Spleen (tissue), 11 donors: ENCODE measurements around the gene SLIT3. TPM values are rescaled to one million over a fixed set of nuclear protein-coding genes. Genes with fewer than 3 reads are reported as not detected.

Source experiments
- DNase-seq: peaks from one replicate; pipeline ENCODE4 v3.0.0-alpha.2; 2020
- H3K27ac ChIP-seq, 8 donors: fragments of 200-600 bp; sonication (generic) in 7 of 8; 1 replicate in 4 of 8; 2 replicates in 4 of 8; pipeline versions ENCODE4 v1.5.0 to v1.8.0; 2016 to 2021; ENCODE audit warnings: inconsistent platforms in 4 of 8, mild to moderate bottlenecking in 4 of 8, moderate library complexity in 1 of 8
- H3K27me3 ChIP-seq, 7 donors: fragments of 200-600 bp; sonication (generic) in 6 of 7; replicated peaks in 1 of 7; 1 replicate in 4 of 7; 2 replicates in 3 of 7; pipeline versions ENCODE4 v1.5.0 to v1.8.0; 2016 to 2021; ENCODE audit warnings: inconsistent platforms in 3 of 7, mild to moderate bottlenecking in 1 of 7
- H3K36me3 ChIP-seq, 6 donors: fragments of 200-600 bp; sonication (generic) in 5 of 6; 1 replicate in 4 of 6; 2 replicates in 2 of 6; pipeline versions ENCODE4 v1.5.0 to v1.8.0; 2016 to 2021; ENCODE audit warnings: inconsistent platforms in 2 of 6
- H3K4me1 ChIP-seq, 6 donors: fragments of 200-600 bp; sonication (generic) in 5 of 6; 1 replicate in 3 of 6; 2 replicates in 3 of 6; pipeline versions ENCODE4 v1.5.0 to v1.8.0; 2016 to 2021; ENCODE audit warnings: inconsistent platforms in 3 of 6
- H3K4me3 ChIP-seq, 8 donors: fragments of 200-600 bp; sonication (generic) in 7 of 8; 1 replicate in 4 of 8; 2 replicates in 4 of 8; pipeline versions ENCODE4 v1.5.0 to v1.8.0; 2016 to 2021; ENCODE audit warnings: inconsistent platforms in 4 of 8, mild to moderate bottlenecking in 4 of 8, moderate library complexity in 2 of 8
- H3K9me3 ChIP-seq, 8 donors: fragments of 200-600 bp; sonication (generic) in 7 of 8; 1 replicate in 4 of 8; 2 replicates in 4 of 8; pipeline versions ENCODE4 v1.5.0 to v1.8.0; 2016 to 2021; ENCODE audit warnings: inconsistent platforms in 4 of 8
- CTCF ChIP-seq, 11 experiments: fragments of 200-600 bp in 7 of 11; fragments of 450-650 bp in 4 of 11; sonication (generic) in 4 of 11; IDR thresholded peaks in 8 of 11; conservative IDR thresholded peaks in 3 of 11; 1 replicate in 7 of 11; 2 replicates in 4 of 11; pipeline versions ENCODE4 v1.4.0 to v1.8.0; 2016 to 2021; ENCODE audit warnings: antibody characterized with exemption in 11 of 11, inconsistent platforms in 4 of 11, mild to moderate bottlenecking in 1 of 11
- POLR2A ChIP-seq, 3 donors: fragments of 450-650 bp; IDR thresholded peaks; one replicate each; pipeline ENCODE4 v1.5.1; 2017; ENCODE audit warnings: antibody characterized with exemption in 3 of 3, mild to moderate bottlenecking in 1 of 3
- POLR2AphosphoS5 ChIP-seq, 3 donors: sonication (generic); formaldehyde crosslinking; IDR thresholded peaks; one replicate each; pipeline ENCODE4 v1.5.1; 2017; ENCODE audit warnings: antibody characterized with exemption in 3 of 3
- WGBS, 5 donors: extraction: QIAGEN DNeasy Blood & Tissue Kit in 3 of 5; methylation state at CpG; one replicate each; pipeline versions ENCODE4 v1.1.5 to v1.1.7; 2013 to 2018; 5-methylcytosine and 5-hydroxymethylcytosine counted together
- intact Hi-C: fragments of 100-400 bp; cut with DNase I; formaldehyde crosslinking; loops from one replicate; pipeline ENCODE4 v1.15.0; 2023; ENCODE audit warnings: low total_unique reads
- polyA plus RNA-seq, 3 donors: library from polyadenylated mRNA; stranded (reverse); fragments of 200-250 nt; gene quantifications; one replicate each; pipeline ENCODE4 v1.2.1, GENCODE V29; 2013
- total RNA-seq, 7 donors: library from RNA; depleted of rRNA in 3 of 7; stranded (reverse); fragments of >200 nt in 3 of 7; fragmentation: NEBNext Ultra II Directional in 4 of 7; extraction: Animal tissue kit (Norgen Biotek cat#: 25700) in 4 of 7; gene quantifications; one replicate each; pipeline versions ENCODE4 v1.1.0 to v1.2.1, GENCODE V29; 2016 to 2021
- donor health status: healthy with polysubstance abuse.
- donor health status: DM: no; HTN: no; CAD: no; lungs with moderate emphysema.
- donor health status: DM: no; HTN: no; CAD: no.
- donor health status: Bipolar disorder and iron deficiency.
- donor health status: healthy.
- donor health status: DM: no; HTN: no; CAD: no.
- donor health status: DM: yes; HTN: yes; CAD: no.

SLIT3 gene
- total and polyA plus RNA-seq, 10 donors: 0.33 to 54.0 (median 13.2) TPM

DNA sequence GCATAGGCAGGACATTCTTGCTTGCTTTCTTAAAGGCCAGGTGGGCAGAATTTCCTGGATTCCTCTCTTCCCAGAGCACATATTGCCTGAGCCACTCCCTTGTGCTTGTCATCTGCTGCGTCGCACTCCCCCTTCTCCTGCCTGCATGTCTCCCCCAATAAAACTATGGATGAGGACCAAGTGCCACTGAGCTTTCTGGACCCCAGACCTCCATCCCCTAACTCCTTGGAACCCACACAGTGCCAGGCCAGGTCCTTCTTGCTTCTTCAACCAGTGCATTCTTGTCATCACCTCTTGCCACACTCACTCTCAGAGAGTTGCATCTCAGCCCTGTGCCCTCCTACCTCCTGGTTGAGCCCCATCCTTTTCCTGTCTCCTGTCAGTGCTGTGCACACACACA is 563.9 kb downstream of the SLIT3 start:
- DNase-seq: no peak
- no peak overlapping the region for H3K27ac ChIP-seq
- H3K4me3 ChIP-seq: no peak overlapping the region
- H3K27me3 ChIP-seq: no peaks in the 10 kb centered on the region
- peaks cover 0 to 5% (median 1%) of the 10 kb centered on the region in 6 donors for H3K4me1 ChIP-seq
- no peaks in the 10 kb centered on the region for H3K9me3 ChIP-seq
- no peaks in the 10 kb centered on the region for H3K36me3 ChIP-seq
- no peak for TF ChIP-seq POLR2A (IDR thresholded peaks at IDR 0.05)
- TF ChIP-seq CTCF (IDR thresholded peaks at IDR 0.05 in 8 of 11, conservative IDR thresholded peaks at IDR 0.05 in 3 of 11): no peak
- no peak for TF ChIP-seq POLR2AphosphoS5 (IDR thresholded peaks at IDR 0.05)
- WGBS, 5 donors: 86 to 97% (median 96%) methylated on average over 2 of the region's 2 CpGs
- intact Hi-C loops: no loop called here

DNA sequence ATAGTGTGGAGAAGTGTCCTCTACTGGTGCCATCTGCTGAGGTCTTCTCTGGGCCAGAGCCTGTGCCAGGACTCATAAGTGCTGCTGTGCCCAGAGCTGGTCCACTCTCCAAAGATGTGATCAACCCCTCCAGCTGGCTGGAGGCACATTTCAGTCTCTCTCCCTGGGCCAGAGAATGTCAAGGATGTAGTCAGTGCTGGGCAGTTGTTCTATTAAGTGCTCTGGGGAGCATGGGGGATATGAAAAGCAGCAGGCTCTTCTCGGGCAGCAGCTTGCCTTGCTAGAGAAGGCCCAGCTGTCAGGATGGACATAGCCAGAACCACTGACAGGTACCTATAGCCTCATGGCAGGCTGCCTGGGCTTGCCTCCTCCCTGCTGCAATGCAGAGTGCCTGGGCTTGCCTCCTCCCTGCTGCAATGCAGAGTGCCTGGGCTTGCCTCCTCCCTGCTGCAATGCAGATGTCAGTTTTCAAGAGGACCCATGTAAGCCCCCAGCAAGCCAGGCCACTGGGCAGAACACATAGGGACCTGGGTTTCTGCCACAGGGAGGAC is 564.6 kb downstream of the SLIT3 start:
- H3K4me3 ChIP-seq: no peak overlapping the region

GRCh38 chr5:168734620-168735300 is 566.2 kb downstream of the SLIT3 start:
- H3K27ac ChIP-seq: no peak overlapping the region
- 43 to 56% (median 53%) methylated on average over 7 of the region's 7 CpGs for WGBS, 5 donors
- intact Hi-C loops: no loop called here
- H3K27me3 ChIP-seq: no peaks in the 10 kb centered on the region
- peaks cover 0 to 5% (median 0%) of the 10 kb centered on the region in 6 donors for H3K4me1 ChIP-seq
- TF ChIP-seq POLR2AphosphoS5 (IDR thresholded peaks at IDR 0.05) (no peak), POLR2A (IDR thresholded peaks at IDR 0.05) (no peak), CTCF (IDR thresholded peaks at IDR 0.05 in 8 of 11, conservative IDR thresholded peaks at IDR 0.05 in 3 of 11) (no peak)
- peaks cover 0 to 10% (median 7%) of the 10 kb centered on the region in 8 donors for H3K9me3 ChIP-seq
- H3K36me3 ChIP-seq: no peaks in the 10 kb centered on the region
- no peak overlapping the region for H3K4me3 ChIP-seq
- no peak for DNase-seq

More for the DNA sequence above, 564.6 kb downstream of the SLIT3 start:
- no peak for TF ChIP-seq POLR2A (IDR thresholded peaks at IDR 0.05)
- TF ChIP-seq CTCF (IDR thresholded peaks at IDR 0.05 in 8 of 11, conservative IDR thresholded peaks at IDR 0.05 in 3 of 11): no peak
- peak in 1 of 3 donors; percentile 32 for TF ChIP-seq POLR2AphosphoS5 (IDR thresholded peaks at IDR 0.05)
- Histone ChIP-seq H3K9me3 (no peaks in the 10 kb centered on the region), H3K4me1 (peaks cover 0 to 5% (median 1%) of the 10 kb centered on the region in 6 donors), H3K27ac (no peak overlapping the region), H3K36me3 (no peaks in the 10 kb centered on the region), H3K27me3 (no peaks in the 10 kb centered on the region)
- intact Hi-C loops: no loop called here
- DNase-seq: no peak
- 60 to 83% (median 71%) methylated on average over 1 of the region's 1 CpG for WGBS, 5 donors

- H3K4me3 ChIP-seq: no peak overlapping the region
- H3K36me3 ChIP-seq: no peaks in the 10 kb centered on the region
- DNase-seq: no peak
- H3K27me3 ChIP-seq: no peaks in the 10 kb centered on the region
- 50 to 69% (median 57%) methylated on average over 1 of the region's 1 CpG for WGBS, 5 donors
- H3K27ac ChIP-seq: no peak overlapping the region
- intact Hi-C loops: no loop called here
- peaks cover 0 to 16% (median 13%) of the 10 kb centered on the region in 8 donors for H3K9me3 ChIP-seq
- TF ChIP-seq POLR2A (IDR thresholded peaks at IDR 0.05): no peak
- TF ChIP-seq POLR2AphosphoS5 (IDR thresholded peaks at IDR 0.05): no peak
- TF ChIP-seq CTCF (IDR thresholded peaks at IDR 0.05 in 8 of 11, conservative IDR thresholded peaks at IDR 0.05 in 3 of 11): no peak
- H3K4me1 ChIP-seq: peaks cover 0 to 5% (median 0%) of the 10 kb centered on the region in 6 donors
These were observed 566.8 kb downstream of the SLIT3 start for GRCh38 chr5:168734119-168734518.
